Stomach (tissue), 4 donors: ENCODE measurements around the gene SLC13A2.

Source experiments
- EP300 ChIP-seq: sonication (generic); formaldehyde crosslinking; IDR thresholded peaks from one replicate; pipeline ENCODE4 v1.6.1; 2017; ENCODE audit warnings: antibody characterized with exemption
- POLR2A ChIP-seq, 4 donors: fragments of 450-650 bp; IDR thresholded peaks; one replicate each; pipeline ENCODE4 v1.6.1; 2016; ENCODE audit warnings: antibody characterized with exemption in 4 of 4, control low read depth in 2 of 4, mild to moderate bottlenecking in 1 of 4, moderate library complexity in 1 of 4
- POLR2AphosphoS5 ChIP-seq, 3 donors: sonication (generic); formaldehyde crosslinking; IDR thresholded peaks; one replicate each; pipeline ENCODE4 v1.6.1; 2016; ENCODE audit warnings: antibody characterized with exemption in 3 of 3
- TF ChIP-seq, protein P1 (sequence below), 7 experiments: fragments of 450-650 bp in 4 of 7; fragments of 200-600 bp in 3 of 7; sonication (generic) in 3 of 7; IDR thresholded peaks; one replicate each; pipeline ENCODE4 v1.5.1; 2016 to 2019; ENCODE audit warnings: antibody characterized with exemption in 7 of 7, control low read depth in 2 of 7, mild to moderate bottlenecking in 1 of 7

GRCh38 chr17:28537219-28537610, 63.8 kb downstream of the SLC13A2 start:
- TF ChIP-seq, protein P1, sequence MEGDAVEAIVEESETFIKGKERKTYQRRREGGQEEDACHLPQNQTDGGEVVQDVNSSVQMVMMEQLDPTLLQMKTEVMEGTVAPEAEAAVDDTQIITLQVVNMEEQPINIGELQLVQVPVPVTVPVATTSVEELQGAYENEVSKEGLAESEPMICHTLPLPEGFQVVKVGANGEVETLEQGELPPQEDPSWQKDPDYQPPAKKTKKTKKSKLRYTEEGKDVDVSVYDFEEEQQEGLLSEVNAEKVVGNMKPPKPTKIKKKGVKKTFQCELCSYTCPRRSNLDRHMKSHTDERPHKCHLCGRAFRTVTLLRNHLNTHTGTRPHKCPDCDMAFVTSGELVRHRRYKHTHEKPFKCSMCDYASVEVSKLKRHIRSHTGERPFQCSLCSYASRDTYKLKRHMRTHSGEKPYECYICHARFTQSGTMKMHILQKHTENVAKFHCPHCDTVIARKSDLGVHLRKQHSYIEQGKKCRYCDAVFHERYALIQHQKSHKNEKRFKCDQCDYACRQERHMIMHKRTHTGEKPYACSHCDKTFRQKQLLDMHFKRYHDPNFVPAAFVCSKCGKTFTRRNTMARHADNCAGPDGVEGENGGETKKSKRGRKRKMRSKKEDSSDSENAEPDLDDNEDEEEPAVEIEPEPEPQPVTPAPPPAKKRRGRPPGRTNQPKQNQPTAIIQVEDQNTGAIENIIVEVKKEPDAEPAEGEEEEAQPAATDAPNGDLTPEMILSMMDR (IDR thresholded peaks at IDR 0.05), result no peak
- TF ChIP-seq POLR2AphosphoS5 (IDR thresholded peaks at IDR 0.05) (no peak), POLR2A (IDR thresholded peaks at IDR 0.05) (no peak), EP300 (no peak)
